Measurements from ENCODE around the gene TRAM2. TPM values are rescaled to one million over a fixed set of nuclear protein-coding genes. Genes with fewer than 3 reads are reported as not detected.

The TRAM2 gene, protein sequence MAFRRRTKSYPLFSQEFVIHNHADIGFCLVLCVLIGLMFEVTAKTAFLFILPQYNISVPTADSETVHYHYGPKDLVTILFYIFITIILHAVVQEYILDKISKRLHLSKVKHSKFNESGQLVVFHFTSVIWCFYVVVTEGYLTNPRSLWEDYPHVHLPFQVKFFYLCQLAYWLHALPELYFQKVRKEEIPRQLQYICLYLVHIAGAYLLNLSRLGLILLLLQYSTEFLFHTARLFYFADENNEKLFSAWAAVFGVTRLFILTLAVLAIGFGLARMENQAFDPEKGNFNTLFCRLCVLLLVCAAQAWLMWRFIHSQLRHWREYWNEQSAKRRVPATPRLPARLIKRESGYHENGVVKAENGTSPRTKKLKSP
- total RNA-seq, result 10 to 100 TPM in 5 of 6 donors, 1 to 10 TPM in 1; 9.4 to 26.8 (median 14.3) TPM

DNA sequence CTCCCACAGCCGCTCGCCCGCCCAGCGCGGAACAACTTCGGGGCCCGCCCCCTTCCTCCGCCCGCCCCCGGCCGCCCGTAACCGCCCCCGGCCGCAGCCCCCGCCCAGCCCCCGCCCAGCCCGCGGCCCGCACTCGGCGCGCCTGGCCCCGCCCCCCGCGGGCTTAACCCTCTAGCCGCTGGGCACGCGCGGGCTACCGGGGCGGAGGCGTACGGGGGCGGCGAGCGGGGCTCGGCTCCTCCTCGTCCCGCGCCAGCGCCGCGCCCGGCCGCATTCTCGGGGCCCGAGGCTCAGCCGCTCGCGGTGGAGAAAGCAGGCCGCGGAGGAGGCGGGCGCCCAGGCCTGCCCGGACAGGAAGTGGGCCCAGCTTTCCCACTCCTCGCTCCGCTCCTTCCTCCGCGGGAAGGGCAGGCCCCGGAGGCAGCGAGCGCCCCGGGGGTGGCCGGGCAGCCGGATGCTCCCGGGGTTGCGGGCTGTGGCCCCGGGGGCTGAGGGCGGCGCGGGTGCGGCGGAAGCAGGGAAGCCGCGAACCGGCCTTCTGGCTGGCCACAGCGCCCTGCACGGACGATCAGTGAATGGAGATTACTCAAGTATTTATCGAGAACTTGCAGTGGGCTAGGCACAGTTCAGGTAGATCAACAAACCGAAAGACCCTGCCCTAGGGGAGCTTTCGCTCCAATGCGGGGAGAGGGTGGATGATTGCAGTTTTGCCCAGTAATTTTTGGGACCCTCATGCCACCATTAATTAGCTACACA, at the start of gene TRAM2:
TSS of gene TRAM2 (minus strand) at position 39 of the 756 bp plus-strand sequence. CDS start 145 bp downstream, outside the sequence.
- ATAC-seq (ENCODE audit: low FRiP score in 2 of 2) (peak; percentile 78 to 94), DNase-seq (peak; percentile 81 to 98)
- TF ChIP-seq, protein P1, sequence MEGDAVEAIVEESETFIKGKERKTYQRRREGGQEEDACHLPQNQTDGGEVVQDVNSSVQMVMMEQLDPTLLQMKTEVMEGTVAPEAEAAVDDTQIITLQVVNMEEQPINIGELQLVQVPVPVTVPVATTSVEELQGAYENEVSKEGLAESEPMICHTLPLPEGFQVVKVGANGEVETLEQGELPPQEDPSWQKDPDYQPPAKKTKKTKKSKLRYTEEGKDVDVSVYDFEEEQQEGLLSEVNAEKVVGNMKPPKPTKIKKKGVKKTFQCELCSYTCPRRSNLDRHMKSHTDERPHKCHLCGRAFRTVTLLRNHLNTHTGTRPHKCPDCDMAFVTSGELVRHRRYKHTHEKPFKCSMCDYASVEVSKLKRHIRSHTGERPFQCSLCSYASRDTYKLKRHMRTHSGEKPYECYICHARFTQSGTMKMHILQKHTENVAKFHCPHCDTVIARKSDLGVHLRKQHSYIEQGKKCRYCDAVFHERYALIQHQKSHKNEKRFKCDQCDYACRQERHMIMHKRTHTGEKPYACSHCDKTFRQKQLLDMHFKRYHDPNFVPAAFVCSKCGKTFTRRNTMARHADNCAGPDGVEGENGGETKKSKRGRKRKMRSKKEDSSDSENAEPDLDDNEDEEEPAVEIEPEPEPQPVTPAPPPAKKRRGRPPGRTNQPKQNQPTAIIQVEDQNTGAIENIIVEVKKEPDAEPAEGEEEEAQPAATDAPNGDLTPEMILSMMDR (IDR thresholded peaks at IDR 0.05), result peak in 3 of 6 experiments; percentile 22 to 34 (median 26)
- peak in 2 of 4 donors; percentile 83 to 88 for TF ChIP-seq POLR2A (IDR thresholded peaks at IDR 0.05)
- peak; percentile 37 to 39 for TF ChIP-seq POLR2AphosphoS5 (IDR thresholded peaks at IDR 0.05)
- no peak for TF ChIP-seq EP300 (IDR thresholded peaks at IDR 0.05)
- Histone ChIP-seq H3K36me3 (no peaks in the 10 kb centered on the region), H3K4me3 (peak within 1 kb of the TSS; percentile 51 to 93 (median 80)), H3K9me3 (no peaks in the 10 kb centered on the region), H3K27me3 (no peaks in the 10 kb centered on the region), H3K27ac (peak within 1 kb of the TSS; percentile 94 to 99 (median 98)), H3K4me1 (peaks cover 38 to 46% (median 43%) of the 10 kb centered on the region in 4 donors)
- WGBS, 2 donors, result 0 to 6% methylated on average over 4 to 42 of the region's 84 CpGs

DNA sequence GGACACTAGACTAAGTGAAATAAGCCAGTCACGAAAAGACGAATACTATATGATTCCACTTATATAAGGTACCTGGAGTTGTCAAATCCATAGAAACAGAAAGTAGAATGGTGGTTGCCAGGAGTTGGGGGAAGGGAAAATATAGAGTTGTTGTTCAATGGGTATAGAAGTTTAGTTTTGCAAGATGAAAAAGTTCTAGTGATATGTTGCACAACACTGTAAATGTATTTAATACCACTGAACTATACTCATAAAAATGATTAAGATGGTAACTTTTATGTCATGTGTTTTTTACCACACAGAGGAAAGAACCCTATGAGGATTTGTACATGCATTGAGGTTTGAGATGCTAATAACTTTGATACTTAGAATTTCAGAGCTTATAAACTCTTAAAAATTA, 46.0 kb upstream of the TRAM2 start:
- Histone ChIP-seq H3K4me1 (no peaks in the 10 kb centered on the region), H3K27me3 (no peaks in the 10 kb centered on the region), H3K9me3 (no peaks in the 10 kb centered on the region), H3K27ac (no peak overlapping the region), H3K4me3 (no peak overlapping the region), H3K36me3 (no peaks in the 10 kb centered on the region)
- no peak for ATAC-seq (ENCODE audit: low FRiP score in 2 of 2)
- 63 to 73% methylated on average over 2 of the region's 2 CpGs for WGBS, 2 donors
- no peak for DNase-seq
- no peak for TF ChIP-seq EP300 (IDR thresholded peaks at IDR 0.05)
- TF ChIP-seq, protein P1 (IDR thresholded peaks at IDR 0.05), result no peak
- no peak for TF ChIP-seq POLR2AphosphoS5 (IDR thresholded peaks at IDR 0.05)
- TF ChIP-seq POLR2A (IDR thresholded peaks at IDR 0.05), result no peak

DNA sequence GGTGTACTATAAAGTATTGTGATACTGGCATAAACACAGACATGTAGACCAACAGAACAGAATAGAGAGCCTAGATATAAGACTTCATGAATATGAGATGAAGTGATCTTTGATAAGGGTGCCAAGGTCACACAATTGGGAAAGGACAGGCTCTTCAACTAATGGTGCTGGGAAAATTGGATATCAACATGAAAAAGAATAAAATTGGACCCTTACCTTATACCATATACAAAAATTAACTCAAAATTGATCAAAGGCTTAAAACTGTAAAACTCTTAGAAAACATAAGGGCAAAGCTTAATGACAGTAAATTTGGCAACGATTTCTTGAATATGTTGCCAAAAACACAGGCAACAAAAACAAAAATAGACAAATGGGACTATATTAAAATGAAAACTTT, 44.8 kb upstream of the TRAM2 start:
- H3K9me3 ChIP-seq, result no peaks in the 10 kb centered on the region
- no peak for DNase-seq
- H3K27me3 ChIP-seq, result no peaks in the 10 kb centered on the region
- TF ChIP-seq POLR2A (IDR thresholded peaks at IDR 0.05), result no peak
- TF ChIP-seq, protein P1 (IDR thresholded peaks at IDR 0.05), result no peak
- TF ChIP-seq EP300 (IDR thresholded peaks at IDR 0.05), result no peak
- no peak for TF ChIP-seq POLR2AphosphoS5 (IDR thresholded peaks at IDR 0.05)
- no peak overlapping the region for H3K27ac ChIP-seq
- no peak overlapping the region for H3K4me3 ChIP-seq
- H3K4me1 ChIP-seq, result no peaks in the 10 kb centered on the region
- ATAC-seq (ENCODE audit: low FRiP score in 2 of 2), result no peak
- WGBS, 2 donors, result 60 to 70% methylated on average over 1 of the region's 1 CpG
- no peaks in the 10 kb centered on the region for H3K36me3 ChIP-seq

DNA sequence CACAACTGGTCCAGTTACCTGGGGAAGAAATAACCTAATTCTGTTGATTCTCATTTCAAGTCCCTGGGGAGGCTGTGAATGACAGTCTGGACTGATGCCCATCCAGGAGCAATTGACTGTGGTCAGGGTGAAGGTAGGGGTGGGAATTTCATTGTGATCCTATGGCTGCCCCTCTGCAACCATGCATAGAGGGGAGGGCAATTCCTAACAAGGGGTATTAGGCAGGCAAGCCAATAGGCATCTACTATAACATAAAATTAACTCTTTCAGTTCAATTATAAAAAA, 44.0 kb upstream of the TRAM2 start:
- H3K27ac ChIP-seq, result no peak overlapping the region
- H3K9me3 ChIP-seq, result no peaks in the 10 kb centered on the region
- no peaks in the 10 kb centered on the region for H3K36me3 ChIP-seq
- no peaks in the 10 kb centered on the region for H3K4me1 ChIP-seq
- H3K4me3 ChIP-seq, result no peak overlapping the region
- no peaks in the 10 kb centered on the region for H3K27me3 ChIP-seq
- no peak for TF ChIP-seq POLR2A (IDR thresholded peaks at IDR 0.05)
- TF ChIP-seq EP300 (IDR thresholded peaks at IDR 0.05), result no peak
- DNase-seq (no peak), ATAC-seq (ENCODE audit: low FRiP score in 2 of 2) (no peak)

DNA sequence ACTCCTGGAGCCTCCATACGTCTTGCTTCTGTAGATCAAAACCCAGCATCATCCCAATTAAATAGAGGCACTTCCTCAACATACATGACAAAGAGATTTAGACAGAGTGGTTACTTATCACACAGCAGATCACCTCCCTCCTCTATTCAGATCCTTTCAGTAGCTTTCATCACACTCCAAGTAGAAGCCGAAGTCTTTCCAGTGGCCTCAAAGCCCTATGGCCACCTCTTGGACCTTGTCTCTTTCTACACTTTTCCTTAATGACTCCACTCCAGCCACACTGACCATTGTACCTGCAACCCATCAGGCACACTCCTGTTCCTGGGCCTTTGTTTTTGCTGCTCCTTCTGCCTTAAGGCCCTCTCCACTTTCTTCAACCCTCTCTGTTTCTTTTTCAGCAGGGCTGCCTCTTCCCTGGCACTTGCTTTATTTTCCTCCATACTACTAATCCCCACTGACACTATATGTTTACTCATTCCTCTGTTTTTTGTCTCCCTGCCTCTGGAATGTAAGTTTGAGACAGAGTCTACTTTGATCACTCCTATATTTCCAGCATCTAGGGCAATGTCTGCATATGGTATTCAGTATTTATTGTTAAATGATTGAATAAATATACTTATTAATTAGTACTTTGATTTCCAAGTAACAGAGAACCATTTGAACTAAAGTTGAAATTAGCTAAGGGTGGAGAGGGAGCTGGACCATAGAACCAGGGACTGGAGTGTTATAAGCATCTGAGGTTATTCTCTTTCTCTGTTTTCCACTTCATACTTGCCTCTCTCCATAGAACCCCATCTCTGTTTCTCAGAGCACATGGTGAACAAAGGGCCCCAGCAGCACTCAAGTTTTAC, 43.4 kb upstream of the TRAM2 start:
- Histone ChIP-seq H3K27me3 (no peaks in the 10 kb centered on the region), H3K36me3 (no peaks in the 10 kb centered on the region), H3K9me3 (no peaks in the 10 kb centered on the region), H3K27ac (no peak overlapping the region), H3K4me1 (no peaks in the 10 kb centered on the region), H3K4me3 (no peak overlapping the region)
- DNase-seq (no peak), ATAC-seq (ENCODE audit: low FRiP score in 2 of 2) (no peak)
- WGBS, 2 donors, result 76 to 91% methylated on average over 2 of the region's 2 CpGs
- TF ChIP-seq EP300 (IDR thresholded peaks at IDR 0.05) (no peak), POLR2AphosphoS5 (IDR thresholded peaks at IDR 0.05) (no peak)
- TF ChIP-seq, protein P1 (IDR thresholded peaks at IDR 0.05), result no peak
